ENCODE results near the gene PTPRG. TPM values are rescaled to one million over a fixed set of nuclear protein-coding genes. Genes with fewer than 3 reads are reported as not detected.

The PTPRG gene
- total RNA-seq, 2 donors from 2014 or later: 33.9 to 39.2 TPM

GRCh38 chr3:61803983-61804382, 242.6 kb downstream of the PTPRG start:
- H3K4me3 ChIP-seq: no peak overlapping the region
- no peaks in the 10 kb centered on the region for H3K9me3 ChIP-seq
- no peak for DNase-seq (ENCODE audit: low spot score)
- no peaks in the 10 kb centered on the region for H3K36me3 ChIP-seq
- peaks cover 0 to 60% of the 10 kb centered on the region in 2 donors for H3K4me1 ChIP-seq
- no peak for TF ChIP-seq CTCF (IDR thresholded peaks at IDR 0.05)
- peak overlapping the region in 1 of 2 donors; percentile 82 for H3K27ac ChIP-seq
- no peaks in the 10 kb centered on the region for H3K27me3 ChIP-seq

- H3K4me1 ChIP-seq: peaks cover 0 to 68% of the 10 kb centered on the region in 2 donors
Observed at GRCh38 chr3:61804782-61805181, 243.4 kb downstream of the PTPRG start.

GRCh38 chr3:61805510-61806080, 244.2 kb downstream of the PTPRG start:
- Histone ChIP-seq H3K4me1 (peaks cover 0 to 76% of the 10 kb centered on the region in 2 donors), H3K4me3 (no peak overlapping the region), H3K27me3 (no peaks in the 10 kb centered on the region), H3K27ac (peak overlapping the region; percentile 52 to 82), H3K36me3 (no peaks in the 10 kb centered on the region), H3K9me3 (no peaks in the 10 kb centered on the region)
- DNase-seq (ENCODE audit: low spot score): no peak
- TF ChIP-seq CTCF (IDR thresholded peaks at IDR 0.05): no peak

More at GRCh38 chr3:61804782-61805181, 243.4 kb downstream of the PTPRG start:
- Histone ChIP-seq H3K27me3 (no peaks in the 10 kb centered on the region), H3K4me3 (no peak overlapping the region), H3K9me3 (no peaks in the 10 kb centered on the region), H3K27ac (peak overlapping the region; percentile 52 to 82), H3K36me3 (no peaks in the 10 kb centered on the region)
- no peak for TF ChIP-seq CTCF (IDR thresholded peaks at IDR 0.05)
- DNase-seq (ENCODE audit: low spot score): no peak

GRCh38 chr3:61806810-61807209, 245.4 kb downstream of the PTPRG start:
- peak overlapping the region; percentile 52 to 82 for H3K27ac ChIP-seq
- H3K36me3 ChIP-seq: no peaks in the 10 kb centered on the region
- no peak for TF ChIP-seq CTCF (IDR thresholded peaks at IDR 0.05)
- H3K27me3 ChIP-seq: no peaks in the 10 kb centered on the region
- peaks cover 0 to 88% of the 10 kb centered on the region in 2 donors for H3K4me1 ChIP-seq
- no peak overlapping the region for H3K4me3 ChIP-seq
- no peak for DNase-seq (ENCODE audit: low spot score)
- H3K9me3 ChIP-seq: no peaks in the 10 kb centered on the region

- TF ChIP-seq CTCF (IDR thresholded peaks at IDR 0.05): no peak
- H3K4me1 ChIP-seq: peaks cover 0 to 93% of the 10 kb centered on the region in 2 donors
- DNase-seq (ENCODE audit: low spot score): no peak
- peak overlapping the region; percentile 52 to 82 for H3K27ac ChIP-seq
- no peaks in the 10 kb centered on the region for H3K36me3 ChIP-seq
- H3K4me3 ChIP-seq: no peak overlapping the region
- no peaks in the 10 kb centered on the region for H3K9me3 ChIP-seq
- no peaks in the 10 kb centered on the region for H3K27me3 ChIP-seq
Observed at GRCh38 chr3:61807865-61808276, 246.5 kb downstream of the PTPRG start.

GRCh38 chr3:61808526-61808925, 247.2 kb downstream of the PTPRG start:
- Histone ChIP-seq H3K4me3 (no peak overlapping the region), H3K27me3 (no peaks in the 10 kb centered on the region), H3K9me3 (no peaks in the 10 kb centered on the region), H3K4me1 (peaks cover 0 to 87% of the 10 kb centered on the region in 2 donors), H3K27ac (peak overlapping the region; percentile 52 to 82), H3K36me3 (no peaks in the 10 kb centered on the region)
- TF ChIP-seq CTCF (IDR thresholded peaks at IDR 0.05): no peak
- peak; percentile 76 for DNase-seq (ENCODE audit: low spot score)
